HG03575 (cell line): ENCODE measurements around the gene BTRC.

Experiments
- ATAC-seq: cut with Tn5 transposase; IDR thresholded peaks from one replicate; pipeline ENCODE4 v1.9.1; 2021; ENCODE audit not compliant: unreplicated experiment, insufficient number of reproducible peaks, low FRiP score; ENCODE audit errors: extremely low read depth

The BTRC gene

DNA sequence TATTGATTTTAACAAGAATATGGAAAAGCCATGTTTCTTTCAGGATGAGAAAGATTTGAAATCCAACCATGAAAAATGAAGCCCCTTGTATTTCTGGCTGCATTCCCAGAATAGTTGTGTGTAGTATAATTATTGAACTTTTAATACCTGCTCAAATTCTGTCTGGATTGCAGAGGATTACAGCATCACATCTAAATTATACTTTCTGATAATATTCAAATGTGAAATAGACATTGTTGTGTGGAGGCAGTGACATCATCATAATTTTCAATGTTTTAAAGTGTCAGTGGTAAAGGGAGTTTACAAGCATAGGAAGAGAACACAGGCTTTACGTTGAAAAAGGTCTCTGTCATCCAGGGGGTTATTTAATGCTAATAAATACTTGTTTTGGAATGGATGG lies 140.7 kb downstream of the BTRC start:
- no peak for ATAC-seq

DNA sequence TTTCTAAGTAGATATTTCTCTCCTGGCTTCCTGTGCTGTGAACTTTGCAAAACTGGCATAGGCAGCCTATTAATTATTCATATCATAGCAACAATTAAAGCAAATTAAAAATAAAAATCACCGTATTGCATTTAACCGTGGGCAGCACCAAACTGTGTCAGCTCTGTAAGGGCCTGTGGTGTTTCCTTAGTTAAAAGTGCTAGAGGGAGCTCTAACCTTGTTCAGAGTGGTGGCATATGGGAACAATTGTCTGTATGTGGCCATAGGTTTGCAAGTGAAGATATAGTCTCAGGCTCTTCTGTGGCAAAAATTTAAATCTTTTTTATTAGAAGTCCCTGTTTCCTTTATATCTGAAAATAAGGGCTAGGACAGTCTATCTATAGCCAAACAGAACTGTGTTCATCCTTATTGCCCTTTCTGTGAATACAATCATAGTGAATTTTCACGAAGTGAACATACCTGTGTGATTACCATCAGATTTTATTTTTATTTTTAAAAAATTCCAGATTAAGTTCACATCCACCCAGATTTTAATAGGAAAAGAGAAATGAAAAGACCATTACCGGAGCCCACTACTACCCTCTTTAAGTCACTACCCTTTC lies 141.5 kb downstream of the BTRC start:
- no peak for ATAC-seq

DNA sequence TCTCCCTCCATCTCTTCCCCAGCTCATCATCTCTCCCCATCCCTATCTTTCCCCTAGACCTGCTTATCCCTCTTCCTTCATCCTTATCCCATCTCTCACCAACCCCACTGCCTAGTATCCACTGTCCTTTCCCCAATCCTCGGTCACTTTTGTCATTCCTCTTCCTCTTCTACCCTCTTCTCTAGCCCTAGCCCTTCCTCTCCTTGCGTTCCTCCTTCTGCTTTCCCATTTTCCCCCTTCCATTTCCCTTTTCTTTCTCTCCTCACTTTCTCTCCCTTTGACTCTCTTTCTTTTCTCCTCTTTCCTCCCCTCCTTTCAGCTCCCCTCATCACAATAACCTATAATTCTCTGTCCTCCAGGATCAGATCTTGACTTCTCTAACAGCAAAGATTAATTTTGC lies 150.5 kb downstream of the BTRC start:
- no peak for ATAC-seq

DNA sequence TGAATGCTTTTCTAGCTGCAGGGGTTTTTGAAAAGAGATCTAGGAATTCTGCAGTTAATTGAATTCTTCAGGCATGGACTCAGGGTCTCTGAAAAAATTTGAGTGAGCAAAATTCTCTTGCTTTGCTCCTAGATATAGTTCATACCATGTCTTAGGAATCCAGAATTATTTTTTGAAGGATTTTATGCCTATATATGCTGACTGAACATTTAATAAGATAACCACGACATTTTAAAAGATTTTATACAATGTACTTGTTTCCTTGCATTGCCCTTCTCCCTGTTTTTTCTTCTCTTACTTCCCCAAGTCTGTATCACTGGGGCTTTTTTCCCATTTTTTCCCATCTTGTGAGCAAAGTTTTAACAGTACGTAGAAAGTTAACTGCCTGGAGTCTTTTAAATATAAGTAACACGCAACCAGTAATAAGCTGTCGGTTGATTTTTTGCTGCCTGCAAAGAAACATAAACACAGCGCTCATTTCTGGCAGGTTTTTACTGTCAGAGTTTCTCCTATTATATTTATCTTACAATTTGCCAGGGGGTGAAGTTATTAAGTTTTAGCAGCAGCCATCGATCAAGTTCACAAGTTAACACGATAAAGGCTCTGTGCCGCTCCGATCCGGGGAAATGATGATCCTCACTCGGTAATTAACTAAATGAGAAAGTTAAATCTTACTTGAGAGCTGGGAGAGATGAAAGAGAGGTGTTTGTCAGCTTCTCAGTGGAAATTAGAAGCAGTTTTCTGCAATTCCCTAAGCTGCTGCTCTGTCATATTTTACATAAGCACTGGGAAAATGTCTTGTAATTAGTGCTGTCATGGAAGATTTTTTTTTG lies 153.1 kb downstream of the BTRC start:
- no peak for ATAC-seq

DNA sequence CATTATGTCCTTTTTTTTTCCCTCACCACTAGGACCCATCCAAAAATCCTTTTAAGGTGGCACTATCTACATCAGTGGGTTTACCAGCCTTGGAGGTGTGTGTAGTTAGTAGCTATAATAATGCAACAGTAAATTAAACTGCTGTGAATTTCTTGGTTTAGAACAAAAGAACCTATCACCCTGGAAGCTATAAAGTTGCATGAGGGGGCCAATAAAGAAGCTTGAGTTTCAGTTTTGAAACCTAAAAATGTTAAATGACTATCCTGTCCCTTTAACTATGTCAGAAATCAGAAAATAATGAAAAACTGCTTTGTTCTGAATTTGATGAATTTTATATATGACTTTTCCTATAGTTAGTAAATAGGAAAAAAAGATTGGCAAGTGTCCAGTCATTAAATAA lies 153.9 kb downstream of the BTRC start:
- no peak for ATAC-seq

DNA sequence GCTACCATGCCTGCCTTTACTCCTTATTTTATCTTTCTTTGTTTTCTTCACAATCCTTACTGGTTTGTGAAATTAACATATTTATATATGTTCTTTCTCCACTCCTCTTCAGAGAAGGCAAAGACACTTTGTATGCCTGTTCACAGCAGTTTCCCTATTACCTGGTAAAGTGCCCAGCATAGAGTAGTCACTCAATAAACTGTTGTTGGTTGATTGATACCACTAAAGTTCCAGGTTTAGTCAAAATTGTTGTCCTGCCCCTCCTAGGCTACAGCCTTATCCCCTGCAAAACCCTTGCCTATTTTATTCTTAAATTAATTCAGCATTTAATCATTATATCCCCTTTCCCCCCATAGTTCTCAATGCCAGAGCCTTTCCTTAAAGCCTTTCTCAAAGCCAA lies 158.0 kb downstream of the BTRC start:
- ATAC-seq = no peak

DNA sequence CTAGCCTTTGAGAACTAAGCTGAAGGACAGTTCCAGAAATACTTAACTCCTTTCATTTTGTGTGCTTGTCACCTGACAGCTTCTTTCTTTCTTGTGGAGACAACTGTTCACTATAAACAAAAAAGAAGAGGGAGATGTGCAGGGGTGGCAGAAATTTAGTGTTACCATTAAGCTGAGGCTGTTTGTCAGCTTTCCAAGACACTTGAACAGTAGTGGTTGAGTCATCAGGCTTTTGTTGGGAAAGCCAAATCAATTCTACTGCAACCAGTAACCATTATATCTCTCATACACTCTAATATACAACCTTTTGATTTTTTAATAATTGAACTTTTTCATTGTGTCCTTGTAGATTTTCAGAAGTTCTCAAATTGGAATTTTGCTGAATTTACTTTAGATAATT lies 158.8 kb downstream of the BTRC start:
- ATAC-seq = no peak

DNA sequence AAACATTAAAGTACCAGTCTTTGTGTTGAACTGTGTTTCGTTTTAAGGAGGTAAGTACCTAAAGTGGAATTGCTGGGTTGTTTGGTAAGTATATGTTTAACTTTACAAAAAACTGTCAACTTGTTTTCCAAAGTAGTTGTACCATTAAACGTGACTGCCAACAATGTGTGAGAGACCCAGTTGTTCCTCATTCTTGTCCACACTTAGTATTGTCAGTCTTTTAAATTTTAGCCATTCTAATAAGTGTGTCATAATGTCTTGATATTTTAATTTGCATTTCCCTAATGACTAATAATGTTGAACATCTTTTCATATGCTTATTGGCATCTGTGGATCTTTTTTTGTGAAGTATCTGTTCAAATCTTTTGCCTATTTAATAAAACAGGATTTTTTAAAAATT lies 159.8 kb downstream of the BTRC start:
- no peak for ATAC-seq

DNA sequence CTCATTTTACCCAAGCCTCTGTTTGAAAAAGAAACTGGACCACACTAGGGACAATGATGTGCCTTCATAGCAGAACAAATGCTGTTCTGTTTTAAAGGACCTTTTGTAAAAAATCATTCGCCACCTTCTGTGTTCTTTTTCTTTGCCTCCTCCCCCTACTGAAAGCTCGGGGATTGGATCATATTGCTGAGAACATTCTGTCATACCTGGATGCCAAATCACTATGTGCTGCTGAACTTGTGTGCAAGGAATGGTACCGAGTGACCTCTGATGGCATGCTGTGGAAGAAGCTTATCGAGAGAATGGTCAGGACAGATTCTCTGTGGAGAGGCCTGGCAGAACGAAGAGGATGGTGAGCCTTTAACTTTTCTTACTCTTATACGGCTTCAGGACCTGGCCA lies 171.9 kb downstream of the BTRC start:
- ATAC-seq = no peak

DNA sequence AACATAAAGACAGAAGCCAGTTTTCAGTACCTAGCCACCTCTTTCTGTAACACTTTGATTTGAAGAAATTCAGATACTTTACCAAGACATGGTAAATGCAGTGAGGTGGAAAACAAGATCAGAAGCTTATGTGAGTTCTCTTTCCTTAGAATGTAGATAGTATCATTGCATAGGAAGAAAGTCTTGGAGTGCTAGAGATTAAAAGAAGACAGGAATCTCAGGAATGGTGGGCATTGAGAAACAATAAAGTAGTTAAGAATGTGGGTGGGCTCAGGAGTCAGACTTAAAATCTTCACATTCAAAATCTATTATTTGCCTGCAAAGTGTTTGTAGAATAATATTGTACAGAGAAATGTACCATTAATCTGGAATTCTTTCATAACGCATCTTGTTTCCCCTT lies 175.2 kb downstream of the BTRC start:
- ATAC-seq = no peak

DNA sequence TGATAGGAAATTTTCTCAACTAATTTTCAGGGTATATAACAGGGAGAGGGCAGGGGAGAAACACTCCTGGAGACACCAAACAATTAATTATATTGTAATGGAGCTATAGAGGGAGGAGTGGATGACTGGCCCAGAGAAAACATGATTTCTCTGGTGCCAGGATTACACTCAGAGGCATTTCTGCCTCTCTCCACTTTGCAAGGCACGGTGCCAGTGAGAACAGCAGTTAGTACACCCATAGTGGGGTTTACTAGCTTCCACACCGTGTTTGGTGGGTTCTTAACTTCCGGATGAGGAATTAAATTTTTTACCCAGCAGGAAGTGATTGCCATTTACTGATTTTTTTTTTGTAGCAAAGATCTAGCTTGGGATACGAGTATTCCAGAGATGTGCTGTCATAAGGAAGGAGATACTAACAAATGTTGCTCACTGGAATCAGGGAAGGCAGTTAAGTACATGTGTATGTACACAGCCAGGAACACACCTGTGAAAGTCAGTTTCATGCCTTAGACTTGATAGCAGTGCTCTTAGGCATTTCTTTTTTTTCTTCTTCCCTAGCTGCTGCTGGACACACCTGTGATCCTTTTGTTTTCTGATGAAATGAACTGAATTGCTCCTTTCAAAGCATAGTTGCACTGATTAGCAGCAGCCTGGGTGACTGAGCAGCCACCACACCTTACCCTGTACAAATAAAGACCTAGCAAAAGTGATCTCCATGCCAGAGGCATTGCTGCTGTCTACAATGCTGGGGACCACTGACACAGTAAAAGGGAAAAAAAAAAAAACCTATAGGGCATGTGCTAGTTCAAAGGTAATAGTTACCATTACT lies 176.0 kb downstream of the BTRC start:
- ATAC-seq = no peak

DNA sequence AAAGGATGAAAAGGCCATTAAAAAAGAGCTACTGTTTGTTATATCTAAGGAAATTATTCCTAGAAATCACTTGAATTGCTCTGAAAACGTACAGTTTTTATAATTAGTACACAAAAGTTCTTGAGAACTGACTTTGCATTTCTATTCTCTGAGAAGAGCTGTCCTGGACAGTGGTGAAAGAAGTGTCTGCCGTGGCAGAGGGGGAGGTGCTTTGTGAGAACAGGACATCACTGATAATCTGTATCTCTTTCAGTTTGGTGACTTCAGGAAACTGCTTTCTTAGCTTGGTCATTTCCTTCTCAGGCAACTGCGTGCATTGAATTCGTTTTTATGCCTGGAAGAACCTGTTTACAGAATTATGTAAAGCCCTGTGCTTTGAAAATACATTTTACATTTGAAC lies 182.0 kb downstream of the BTRC start:
- ATAC-seq = no peak

DNA sequence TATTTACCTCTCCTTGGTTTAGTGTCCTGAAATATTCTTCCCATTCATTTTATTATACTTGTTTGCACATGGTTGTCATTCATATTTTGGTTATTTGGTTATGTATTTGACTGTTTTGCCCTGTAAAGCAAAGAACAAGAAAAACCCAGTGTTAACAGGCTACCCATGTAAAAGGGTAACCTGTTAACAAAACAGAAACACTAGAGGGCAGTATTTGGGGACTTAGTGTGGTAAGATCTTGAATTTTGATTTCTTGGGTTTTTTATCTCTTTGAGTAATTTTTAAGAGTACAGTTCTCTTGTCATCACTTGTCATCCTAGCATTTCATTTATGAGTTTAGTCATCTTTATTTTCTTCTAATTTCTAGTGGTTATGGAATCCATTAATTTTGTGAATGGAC lies 182.8 kb downstream of the BTRC start:
- no peak for ATAC-seq

DNA sequence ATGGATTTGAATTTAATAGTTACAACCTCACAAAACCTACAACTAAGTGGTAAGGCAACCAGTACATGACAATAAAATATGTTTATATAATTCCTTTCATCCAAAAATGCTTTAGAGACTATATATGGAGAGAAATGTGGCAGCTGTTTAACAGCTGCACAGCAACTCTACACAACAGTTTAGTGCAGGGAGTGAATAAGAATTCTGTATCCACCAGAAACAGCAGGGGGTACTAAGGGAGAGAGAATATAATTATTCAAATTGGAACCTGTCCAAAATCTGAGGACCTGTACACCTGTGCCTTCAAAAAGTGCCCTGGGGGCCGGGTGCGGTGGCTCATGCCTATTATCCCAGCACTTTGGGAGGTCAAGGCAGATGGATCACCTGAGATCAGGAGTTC lies 184.5 kb downstream of the BTRC start:
- ATAC-seq = no peak

DNA sequence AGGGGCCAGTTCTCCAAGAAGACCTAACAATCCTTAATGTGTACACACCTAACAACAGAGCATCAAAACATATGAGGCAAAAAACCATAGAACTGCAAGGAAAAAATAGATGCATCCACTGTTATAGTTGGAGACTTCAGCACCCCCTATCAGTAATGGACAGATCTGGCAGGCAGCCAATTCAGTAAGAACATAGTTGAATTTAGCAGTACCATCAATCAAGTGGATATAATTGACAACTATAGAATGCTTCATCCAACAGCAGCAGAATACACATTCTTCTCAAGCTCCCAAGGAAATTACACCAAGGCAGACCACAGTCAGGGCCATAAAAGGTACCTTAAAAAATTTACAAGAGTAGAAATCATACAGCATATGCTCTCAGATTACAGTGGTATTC lies 191.9 kb downstream of the BTRC start:
- no peak for ATAC-seq

DNA sequence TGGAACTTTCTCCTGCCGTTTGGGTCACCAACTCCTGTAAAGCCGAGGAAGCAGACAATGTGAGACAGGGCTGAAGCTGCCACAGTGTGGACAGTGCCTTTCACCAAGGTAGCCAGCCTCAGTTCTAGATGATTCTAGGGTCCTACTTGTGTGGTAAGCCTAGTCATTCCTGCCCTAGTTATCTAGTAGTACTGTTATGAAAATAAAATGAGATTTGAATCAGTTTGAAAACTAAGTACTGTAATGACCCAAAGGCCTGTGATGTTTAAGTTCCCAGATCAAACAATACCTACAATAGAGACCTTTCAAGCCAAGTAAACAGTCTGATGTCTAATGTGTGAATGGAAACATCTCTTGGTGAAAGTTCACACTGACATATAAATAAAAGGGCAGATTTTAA lies 197.0 kb downstream of the BTRC start:
- ATAC-seq = no peak

DNA sequence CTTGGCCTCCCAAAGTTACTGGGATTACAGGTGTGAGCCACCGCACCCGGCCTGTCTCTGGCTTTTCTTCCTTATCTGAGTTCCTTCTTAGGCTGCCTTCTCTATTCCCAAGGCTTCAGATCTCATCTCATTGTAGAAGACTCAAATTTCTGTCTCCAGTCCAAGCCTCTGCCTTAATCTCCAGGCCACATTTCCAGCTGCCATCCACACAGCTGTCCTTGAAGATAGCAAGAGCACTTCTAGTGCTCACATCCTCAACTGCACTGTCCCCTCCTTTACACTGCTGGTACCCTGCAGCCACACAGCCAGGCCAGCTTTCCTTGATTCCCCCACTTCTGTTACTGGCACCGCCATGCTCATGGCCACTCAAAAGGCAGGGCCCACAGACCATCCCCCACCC lies 198.5 kb downstream of the BTRC start:
- no peak for ATAC-seq

DNA sequence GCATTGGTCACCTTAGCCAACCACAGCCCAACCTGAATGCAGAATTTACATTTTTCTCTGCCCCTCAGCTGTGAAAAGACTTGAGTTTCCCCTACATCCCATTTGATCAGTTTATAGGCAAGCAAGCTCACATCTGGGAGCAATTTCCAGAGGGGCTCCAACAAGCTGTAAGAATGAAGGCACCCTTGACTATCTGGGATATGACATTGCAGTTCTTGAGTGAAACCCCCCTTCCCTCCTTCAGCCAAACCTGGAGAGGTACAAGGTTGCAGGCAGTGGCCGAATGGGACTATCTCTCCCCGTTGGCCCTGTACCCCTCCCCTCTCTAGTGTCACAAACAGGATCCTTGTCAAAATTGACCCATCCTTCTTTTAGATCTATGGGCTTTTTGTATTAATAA lies 203.6 kb downstream of the BTRC start:
- ATAC-seq = no peak

DNA sequence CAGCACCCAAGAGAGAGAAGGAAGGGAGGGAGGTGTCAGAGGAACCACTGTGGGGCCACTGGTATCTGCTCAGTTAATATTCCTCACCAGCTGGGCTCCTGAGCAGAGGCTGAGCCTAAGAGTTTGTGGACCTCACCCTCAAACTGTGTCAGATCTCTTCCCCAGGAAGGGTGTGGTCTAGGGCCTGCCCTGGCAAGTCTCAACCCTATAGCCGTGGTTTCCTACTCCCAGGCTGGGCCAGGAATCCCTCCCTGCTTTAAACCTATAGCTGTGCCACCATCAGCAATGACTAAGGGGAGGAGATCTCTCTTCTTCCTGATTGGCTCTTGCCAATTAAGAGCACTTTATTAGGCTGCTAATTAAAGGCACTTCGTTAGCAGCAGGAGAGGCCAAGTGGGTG lies 204.2 kb downstream of the BTRC start:
- ATAC-seq = no peak
